ENCODE results near the gene SPACA7.

Gene SPACA7

DNA sequence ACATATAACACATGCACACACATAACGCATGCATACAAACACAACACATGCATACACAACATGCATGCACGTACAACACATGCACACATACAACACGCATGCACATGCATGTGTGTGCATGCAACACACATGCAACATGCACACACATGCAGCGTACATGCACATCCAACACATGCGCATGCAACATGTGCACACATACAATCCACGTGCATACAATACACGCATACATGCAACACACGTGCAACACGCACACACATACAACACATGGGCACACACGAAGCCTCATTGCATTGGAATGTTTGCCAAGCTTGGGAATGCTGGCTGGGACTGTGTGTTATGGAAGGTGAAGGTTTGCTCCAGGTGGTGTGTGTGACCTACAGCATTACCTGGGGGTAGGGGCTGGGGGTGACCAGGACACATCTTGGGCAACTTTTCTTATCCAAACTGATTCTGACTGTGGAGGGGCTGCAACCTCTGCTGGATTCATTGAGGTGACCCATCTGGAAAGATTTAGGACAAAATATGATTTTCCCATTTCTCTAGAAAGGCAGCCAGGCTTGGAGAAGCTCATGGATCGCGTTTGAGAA is 58.9 kb downstream of the SPACA7 start:
- TF ChIP-seq, protein P1, sequence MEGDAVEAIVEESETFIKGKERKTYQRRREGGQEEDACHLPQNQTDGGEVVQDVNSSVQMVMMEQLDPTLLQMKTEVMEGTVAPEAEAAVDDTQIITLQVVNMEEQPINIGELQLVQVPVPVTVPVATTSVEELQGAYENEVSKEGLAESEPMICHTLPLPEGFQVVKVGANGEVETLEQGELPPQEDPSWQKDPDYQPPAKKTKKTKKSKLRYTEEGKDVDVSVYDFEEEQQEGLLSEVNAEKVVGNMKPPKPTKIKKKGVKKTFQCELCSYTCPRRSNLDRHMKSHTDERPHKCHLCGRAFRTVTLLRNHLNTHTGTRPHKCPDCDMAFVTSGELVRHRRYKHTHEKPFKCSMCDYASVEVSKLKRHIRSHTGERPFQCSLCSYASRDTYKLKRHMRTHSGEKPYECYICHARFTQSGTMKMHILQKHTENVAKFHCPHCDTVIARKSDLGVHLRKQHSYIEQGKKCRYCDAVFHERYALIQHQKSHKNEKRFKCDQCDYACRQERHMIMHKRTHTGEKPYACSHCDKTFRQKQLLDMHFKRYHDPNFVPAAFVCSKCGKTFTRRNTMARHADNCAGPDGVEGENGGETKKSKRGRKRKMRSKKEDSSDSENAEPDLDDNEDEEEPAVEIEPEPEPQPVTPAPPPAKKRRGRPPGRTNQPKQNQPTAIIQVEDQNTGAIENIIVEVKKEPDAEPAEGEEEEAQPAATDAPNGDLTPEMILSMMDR (IDR thresholded peaks at IDR 0.05; ENCODE audit: control insufficient read depth, insufficient read depth, low read depth, low read length, missing control alignments): no peak
- DNase-seq (ENCODE audit: low read depth): no peak
- no peak overlapping the region for H3K4me3 ChIP-seq (ENCODE audit: control insufficient read depth, low read depth, low read length)

DNA sequence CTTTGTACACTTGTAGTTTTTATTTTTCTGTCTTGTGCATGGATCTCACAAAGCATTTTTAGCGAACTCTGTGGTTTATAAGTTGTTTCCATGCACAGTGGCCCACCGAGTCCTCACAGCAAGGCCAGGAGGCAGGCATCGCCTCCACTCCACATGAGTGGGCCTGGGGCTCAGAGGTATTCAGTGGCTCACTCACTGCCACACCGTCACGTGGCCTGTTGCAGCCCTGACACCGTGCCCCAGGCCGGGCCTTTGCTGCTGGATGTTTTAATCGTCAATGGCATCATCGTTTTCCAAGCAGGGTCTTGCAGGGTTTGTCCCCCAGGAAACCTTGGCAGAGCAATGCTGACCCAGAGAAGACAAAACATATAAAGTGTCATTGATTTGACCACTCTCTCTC is 59.8 kb downstream of the SPACA7 start:
- no peak for DNase-seq (ENCODE audit: low read depth)
- H3K4me3 ChIP-seq (ENCODE audit: control insufficient read depth, low read depth, low read length): no peak overlapping the region
- TF ChIP-seq, protein P1 (IDR thresholded peaks at IDR 0.05; ENCODE audit: control insufficient read depth, insufficient read depth, low read depth, low read length, missing control alignments): no peak

DNA sequence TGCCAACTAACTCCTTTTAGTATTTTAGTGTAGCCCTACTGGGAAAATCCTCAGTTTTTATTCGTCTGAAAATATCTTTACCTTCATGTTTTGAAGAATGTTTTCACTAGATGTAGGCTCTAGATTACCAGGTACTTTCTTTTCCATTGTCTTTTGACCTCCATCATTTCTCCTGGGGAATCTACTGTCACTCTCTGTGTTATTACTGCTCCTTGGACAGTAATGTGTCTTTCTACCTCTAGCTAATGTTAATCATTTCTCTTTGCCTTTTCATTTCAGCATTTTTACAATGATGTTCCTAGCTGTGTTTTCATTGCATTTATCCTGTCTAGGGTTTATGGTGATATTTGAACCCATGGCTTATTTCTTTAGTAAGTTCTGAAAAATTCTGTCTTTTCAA is 61.9 kb downstream of the SPACA7 start:
- DNase-seq (ENCODE audit: low read depth): no peak
- TF ChIP-seq, protein P1 (IDR thresholded peaks at IDR 0.05; ENCODE audit: control insufficient read depth, insufficient read depth, low read depth, low read length, missing control alignments): no peak
- H3K4me3 ChIP-seq (ENCODE audit: control insufficient read depth, low read depth, low read length): no peak overlapping the region

DNA sequence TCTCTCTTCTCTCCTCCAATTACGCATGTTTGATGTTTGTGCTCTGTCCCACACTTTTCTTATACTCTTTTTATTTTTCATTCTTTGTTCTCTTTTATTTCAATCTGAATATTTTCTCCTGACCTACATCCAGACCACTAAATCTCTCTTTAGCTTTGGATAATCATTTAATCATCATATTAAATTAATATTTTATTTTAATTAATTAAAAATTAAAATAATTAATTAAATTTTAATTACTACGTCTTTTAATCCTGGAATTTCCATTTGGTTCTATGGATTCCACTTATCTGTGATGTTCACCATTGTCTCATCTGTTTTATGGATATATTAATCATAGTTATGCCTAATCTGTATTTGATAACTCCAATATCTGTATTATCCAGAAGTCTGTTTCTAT is 62.4 kb downstream of the SPACA7 start:
- no peak for DNase-seq (ENCODE audit: low read depth)
- TF ChIP-seq, protein P1 (IDR thresholded peaks at IDR 0.05; ENCODE audit: control insufficient read depth, insufficient read depth, low read depth, low read length, missing control alignments): no peak
- no peak overlapping the region for H3K4me3 ChIP-seq (ENCODE audit: control insufficient read depth, low read depth, low read length)

DNA sequence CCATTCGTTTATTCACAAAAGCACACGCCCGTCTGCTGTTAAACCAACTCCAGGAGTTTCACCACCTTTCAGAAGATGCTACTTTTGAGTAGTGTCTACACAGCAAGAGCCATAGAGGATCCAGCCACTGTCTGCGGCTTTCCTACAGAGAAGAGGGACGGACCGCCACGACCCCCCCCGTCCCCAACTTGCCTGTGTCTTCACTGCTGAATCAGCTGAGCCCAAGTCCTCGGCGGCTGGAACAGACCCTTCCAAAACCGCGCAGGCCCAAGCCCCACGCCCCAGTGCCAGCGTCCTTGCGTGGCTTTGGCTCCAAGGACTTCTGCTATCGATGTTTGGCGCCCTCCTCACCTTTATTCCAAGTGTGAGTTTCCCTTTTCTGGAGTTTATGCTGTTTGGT is 65.1 kb downstream of the SPACA7 start:
- no peak overlapping the region for H3K4me3 ChIP-seq (ENCODE audit: control insufficient read depth, low read depth, low read length)
- no peak for DNase-seq (ENCODE audit: low read depth)
- TF ChIP-seq, protein P1 (IDR thresholded peaks at IDR 0.05; ENCODE audit: control insufficient read depth, insufficient read depth, low read depth, low read length, missing control alignments): no peak

DNA sequence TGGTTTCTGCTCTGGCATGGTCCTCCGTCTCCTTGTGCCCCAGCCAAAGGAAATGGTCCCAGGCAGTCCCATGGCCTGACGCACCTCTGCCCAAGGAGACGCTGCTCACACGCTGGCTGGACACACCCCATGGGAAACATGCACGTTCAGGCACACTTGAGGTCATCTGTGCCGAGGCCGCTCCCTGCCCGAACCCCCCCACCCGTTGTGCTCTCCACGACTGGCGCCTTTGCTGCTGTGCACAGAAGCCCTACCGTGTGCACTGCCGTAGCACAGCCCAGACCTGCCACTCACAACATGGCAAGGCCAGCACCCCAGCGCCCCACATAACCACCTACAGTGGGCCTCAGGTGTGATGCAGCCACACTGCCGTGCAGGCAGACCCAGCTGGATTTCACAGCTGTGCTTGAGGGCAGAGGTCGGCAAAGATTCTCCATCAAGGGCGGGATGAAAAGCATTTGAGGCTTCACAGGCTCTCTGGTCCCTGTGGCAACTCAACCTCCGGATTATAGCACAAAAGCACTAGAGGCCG is 65.7 kb downstream of the SPACA7 start:
- DNase-seq (ENCODE audit: low read depth): no peak
- TF ChIP-seq, protein P1 (IDR thresholded peaks at IDR 0.05; ENCODE audit: control insufficient read depth, insufficient read depth, low read depth, low read length, missing control alignments): no peak
- no peak overlapping the region for H3K4me3 ChIP-seq (ENCODE audit: control insufficient read depth, low read depth, low read length)
